Measurements from ENCODE around the gene HEMGN.
"Not testable (repeated sequence)": the region's sequence is repeated elsewhere in the genome, so short reads cannot be mapped to it uniquely, and the experiment has no call there.

The HEMGN gene

DNA sequence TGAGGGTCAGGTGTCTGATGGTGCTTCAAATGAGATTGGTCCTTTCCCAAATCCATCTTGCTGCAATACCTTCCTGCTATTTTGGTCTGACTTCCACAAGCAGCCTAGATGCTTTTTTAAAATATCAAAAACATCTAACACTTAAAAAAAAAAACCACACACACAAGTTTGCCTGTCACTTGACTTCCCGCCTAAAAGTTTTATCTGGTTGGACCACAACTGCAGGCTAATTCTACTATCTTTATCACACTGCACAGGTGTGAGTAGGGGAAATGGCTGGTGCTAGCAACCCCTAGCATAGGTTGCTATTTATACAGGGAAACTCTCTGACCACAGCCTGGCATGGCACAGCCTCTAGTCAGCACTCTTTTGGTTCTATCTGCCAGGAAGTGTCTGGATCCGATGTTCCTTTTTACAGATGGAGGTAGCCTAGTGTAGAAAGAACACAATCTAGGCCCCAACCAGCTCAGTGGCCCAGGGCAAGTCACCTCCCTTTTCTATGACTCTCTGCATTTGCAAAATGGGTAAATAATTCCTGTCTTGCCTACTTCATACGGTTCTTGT is at the start of gene HEMGN:
Gene HEMGN (minus strand): TSS at position 92 of the 564 bp plus-strand sequence. CDS start 36 bp downstream, at position 56.
- no peak for DNase-seq

DNA sequence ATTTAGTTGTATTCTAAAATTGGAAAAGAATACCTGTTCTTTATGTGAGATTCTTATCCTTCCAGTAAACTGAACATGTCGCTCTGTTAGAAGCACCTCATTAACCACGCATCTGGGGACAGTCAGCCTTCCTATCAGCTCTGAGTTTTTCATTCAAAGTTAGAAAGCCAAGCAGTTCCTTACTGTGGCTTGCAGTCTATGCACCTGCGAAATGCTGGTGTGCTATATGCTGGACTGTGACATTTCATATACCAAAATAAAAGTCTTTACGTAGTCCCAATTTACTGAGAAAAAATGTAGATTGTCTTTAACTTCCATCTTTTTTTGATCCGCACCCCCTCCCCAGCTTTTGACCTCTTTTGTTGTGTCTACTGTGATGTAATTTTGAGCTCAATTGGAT is 49.5 kb upstream of the HEMGN start:
- no peak for DNase-seq

GRCh38 chr9:97985058-97985861 is 47.3 kb upstream of the HEMGN start:
- DNase-seq, result peak; percentile 53

- peak; percentile 80 for DNase-seq
These were observed 46.5 kb upstream of the HEMGN start for GRCh38 chr9:97984188-97985057.

DNA sequence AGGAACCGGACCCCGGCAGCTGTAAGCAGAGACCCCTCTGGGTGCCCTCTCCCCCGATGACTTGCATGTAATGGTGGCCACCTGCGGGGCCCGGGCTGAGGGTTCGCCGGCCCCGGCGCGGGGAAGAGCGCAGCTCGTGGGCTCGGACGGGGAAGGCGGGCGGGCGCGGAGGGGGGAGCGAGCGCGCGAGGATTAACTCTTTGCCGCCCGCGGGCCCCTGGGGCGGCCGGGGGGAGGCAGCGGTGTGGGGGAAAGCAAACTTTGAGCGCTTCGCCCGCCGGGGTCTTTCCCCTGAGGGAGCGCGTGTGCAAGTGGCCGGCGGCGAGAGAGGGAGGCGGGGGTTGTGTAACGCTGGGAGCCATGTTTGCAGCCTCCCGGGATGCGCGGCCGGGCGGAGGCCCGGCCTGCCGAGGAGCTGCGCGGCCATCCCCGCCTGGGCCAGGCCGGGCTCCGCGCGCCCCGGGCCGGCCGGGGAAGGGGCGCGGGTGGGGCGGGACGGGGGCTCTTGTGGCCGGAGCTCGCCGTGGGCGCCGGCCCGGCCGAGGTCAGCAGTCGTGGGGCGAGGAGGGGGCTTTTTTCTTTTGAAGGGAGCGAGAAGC is 45.7 kb upstream of the HEMGN start:
- peak; percentile 55 for DNase-seq

DNA sequence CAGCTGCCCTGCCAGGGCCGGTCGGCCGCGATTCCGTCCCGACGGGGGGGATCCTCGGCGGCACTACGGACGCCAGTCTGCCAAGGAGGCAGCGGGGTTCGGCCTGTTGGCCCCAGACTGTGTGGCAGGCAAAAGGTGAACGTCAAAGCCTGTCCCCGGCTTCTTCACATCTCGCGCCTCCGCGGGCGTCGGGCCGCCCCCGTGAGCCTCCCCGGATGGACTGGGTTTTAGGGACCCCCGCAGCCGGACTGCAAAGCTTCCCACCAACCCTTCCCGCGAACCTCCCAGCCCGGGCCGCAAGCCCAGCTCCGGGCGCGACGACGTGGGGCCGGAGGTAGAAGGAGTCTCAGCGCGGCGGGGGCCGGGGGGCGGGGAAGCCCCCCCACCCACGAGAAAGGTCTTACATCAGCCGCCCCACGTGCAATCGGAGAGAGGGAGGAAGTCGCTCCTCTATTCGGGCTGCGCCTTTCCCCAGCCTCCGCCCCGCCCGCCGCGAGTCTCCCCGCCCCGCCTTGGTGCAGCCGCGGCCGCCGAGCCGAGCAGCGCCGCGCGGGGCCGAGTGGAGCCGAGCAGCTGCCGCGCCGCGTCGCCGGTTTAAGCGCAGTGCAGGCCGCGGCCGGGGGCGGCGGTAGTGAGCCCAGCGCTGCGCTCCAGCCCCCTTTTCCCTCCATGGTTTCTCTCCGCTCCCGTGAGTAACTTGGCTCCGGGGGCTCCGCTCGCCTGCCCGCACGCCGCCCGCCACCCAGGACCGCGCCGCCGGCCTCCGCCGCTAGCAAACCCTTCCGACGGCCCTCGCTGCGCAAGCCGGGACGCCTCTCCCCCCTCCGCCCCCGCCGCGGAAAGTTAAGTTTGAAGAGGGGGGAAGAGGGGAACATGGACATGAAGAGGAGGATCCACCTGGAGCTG is 45.0 kb upstream of the HEMGN start, which contains the start of gene ANP32B:
Gene ANP32B (plus strand): TSS at position 659 of the 906 bp plus-strand sequence. CDS start 215 bp downstream, at position 874.
- DNase-seq, result peak; percentile 95

GRCh38 chr9:97981846-97982682 is 44.1 kb upstream of the HEMGN start:
- DNase-seq, result no peak

DNA sequence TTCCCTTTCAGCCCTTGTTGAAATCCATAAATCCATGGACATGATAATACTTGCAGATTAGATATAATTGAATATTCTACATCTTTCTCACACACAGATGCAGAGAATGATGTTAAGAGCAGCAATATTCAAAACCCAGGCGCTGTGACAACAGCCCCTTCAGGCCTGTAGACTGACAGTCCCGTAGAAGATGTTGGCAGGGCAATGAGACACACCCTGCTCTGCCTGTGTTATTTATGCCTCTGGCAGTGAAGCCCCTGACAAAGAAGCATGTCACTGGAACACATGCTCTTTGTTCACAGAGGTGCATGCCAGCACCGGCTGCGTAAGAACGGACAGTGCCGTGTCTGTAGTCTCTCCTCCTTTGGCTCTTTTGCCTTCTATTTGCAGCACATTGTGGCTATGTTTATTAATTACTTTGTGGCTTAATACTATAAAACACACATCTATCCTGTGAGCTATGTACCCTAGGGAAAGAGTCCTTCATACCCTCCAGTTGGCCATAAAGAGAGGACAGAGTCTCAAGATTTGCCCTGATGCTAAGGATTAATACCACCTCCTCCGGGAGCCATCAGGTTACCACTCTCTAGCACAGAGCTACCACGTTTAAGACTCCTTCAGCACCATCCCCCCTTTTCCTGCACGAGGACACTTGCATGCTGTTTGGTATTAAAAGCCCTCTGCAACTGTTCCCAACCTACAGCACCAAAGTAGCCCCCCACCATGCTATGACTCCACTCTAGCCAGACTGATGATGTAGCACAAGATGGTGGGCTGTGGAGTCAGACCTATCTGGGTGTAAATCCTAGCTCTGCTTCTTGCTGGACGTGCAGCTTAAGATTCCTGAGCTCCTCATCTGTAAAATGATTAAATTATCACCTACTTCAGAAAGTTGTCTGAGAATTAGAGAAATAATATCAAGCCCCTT is 43.2 kb upstream of the HEMGN start:
- no peak for DNase-seq

DNA sequence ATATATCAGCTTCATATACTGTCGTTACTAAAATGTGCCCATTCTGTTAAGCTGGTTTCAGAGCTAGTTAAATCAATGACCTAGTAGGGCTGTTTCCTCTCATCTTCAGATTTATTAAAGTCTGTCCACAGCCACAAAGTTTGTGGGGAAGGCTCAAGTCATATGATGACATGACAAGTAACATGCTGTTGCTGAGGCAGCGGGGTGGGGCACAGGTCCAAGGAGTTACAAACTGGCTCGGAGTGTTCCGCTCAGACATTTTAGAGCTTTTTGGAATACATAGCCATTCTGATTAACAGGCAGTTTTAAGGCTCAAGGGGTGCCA is 42.5 kb upstream of the HEMGN start:
- DNase-seq, result no peak

DNA sequence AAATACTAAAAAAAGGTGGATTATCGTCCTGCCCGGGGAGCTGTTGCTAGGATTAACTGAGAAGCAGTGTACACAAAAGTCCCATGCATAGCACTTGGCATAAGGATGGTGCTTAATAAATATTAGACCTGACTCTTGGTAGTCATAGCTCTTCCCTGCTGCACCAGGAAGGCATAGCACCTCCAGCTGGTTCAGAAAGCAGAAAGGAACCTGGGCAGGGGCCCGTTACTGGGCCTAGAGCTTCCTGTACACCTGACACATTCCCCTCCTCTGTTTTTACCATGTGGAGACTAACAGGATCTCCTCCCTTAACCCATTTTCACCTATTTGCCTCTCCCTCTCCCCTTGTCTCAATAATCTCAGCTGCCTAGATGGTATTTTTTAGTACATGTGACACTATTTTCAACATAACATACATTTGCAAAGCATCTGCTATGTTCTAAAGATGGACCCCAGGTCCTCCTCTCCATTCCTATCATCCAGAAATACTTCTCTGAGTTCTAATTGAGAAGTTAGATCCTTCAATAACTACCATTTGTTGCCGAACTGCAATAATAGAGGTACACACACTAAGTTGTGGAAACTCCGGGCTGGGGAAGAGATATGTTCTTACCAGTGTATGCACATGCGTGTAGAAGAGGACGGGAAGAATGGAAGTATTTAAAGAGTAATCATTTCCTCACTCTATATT is 42.0 kb upstream of the HEMGN start:
- no peak for DNase-seq

DNA sequence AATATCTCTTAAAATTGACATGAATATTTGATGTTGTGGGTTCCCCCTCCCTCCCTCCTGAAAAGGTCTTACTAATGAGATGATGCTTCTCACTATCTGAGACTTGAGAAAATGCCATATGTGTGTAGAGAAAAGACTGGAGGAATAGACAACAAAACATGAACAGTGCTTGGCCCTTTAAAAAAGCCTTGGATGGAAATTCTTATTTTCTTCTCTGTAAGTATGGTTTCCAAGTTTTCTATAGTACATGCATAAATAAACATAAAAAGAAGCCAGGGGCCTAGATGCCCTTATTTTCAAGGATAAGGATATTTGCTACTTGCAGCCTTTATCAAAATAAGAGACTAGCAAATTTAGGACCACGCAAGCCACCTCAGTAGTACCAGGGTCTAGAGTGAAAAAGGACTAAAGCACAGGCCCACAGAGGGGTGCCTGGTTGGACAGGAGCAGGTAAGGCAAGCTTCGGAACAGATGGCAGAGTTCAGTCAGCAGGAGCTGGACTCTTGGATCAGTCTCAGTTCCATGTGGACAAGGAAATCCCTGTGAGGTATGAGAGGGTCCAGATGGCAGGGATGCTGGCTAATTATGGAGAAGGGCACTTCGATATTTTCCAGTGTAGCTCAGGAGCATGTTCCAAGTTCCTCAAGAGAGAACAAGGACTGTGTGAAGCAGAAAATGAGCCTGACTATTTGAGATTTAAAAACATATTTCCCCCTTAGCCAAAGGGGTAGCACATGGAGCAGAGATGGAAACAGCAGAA is 40.6 kb upstream of the HEMGN start:
- DNase-seq, result no peak

- not testable (repeated sequence) for DNase-seq
These were observed 38.7 kb upstream of the HEMGN start for GRCh38 chr9:97976633-97977032.

- no peak for DNase-seq
These were observed 37.4 kb upstream of the HEMGN start for GRCh38 chr9:97975376-97975775.

DNA sequence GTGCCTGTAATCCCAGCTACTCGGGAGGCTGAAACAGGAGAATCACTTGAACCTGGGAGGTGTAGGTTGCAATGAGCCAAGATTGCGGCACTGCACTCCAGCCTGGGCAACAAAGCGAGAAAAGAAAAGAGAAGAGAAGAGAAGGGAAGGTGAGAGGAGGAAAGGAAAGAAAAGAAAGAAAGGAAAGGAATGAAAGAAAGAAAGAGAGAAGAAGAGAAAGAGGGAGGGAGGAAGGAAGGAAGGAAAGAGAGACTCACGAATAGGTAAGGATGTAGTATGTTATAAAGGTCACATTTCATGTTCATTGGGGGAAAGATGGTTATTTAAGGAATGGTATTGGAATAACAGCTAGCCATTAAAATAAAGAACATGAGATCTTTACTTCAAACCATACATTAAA is 34.8 kb upstream of the HEMGN start:
- no peak for DNase-seq

GRCh38 chr9:97970165-97970564 is 32.2 kb upstream of the HEMGN start:
- DNase-seq, result no peak

DNA sequence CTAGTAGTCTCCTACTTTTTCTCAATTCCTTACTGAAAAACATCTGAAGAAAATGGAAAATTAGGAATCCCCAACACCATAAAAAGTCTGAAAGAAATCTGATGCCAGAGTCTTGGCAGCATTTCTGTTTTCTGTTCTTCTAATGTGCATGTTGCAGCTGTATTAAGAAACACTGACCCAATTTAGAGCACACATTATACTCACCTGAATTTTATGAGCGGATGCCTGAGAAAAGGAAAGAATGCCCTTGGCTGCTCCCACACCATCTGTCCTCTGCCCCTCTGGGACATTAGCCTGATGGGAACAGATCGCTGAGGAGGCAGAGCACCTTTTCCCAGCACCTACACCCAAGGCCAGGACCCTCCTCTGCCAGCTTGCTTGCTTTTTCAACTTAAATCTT is 31.0 kb upstream of the HEMGN start:
- DNase-seq, result no peak

DNA sequence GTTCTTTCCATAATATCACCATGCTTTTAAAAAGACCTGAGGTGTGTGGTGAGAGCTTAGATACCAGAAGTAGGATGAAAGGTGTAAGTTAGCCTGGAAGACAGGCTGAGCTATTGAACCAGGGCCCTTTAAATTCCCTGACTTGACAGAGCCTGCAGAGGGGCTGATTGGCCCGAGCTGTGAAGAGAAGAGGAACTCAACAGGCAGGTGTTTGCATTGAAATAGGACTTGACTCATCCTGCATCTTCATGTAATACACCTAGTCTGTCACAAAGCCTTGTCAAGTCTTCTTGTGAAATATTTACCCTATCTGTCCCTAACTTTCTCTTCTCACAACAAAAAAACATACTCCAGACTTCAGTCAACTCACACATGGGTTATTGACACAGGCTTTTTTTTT is 28.5 kb upstream of the HEMGN start:
- no peak for DNase-seq

DNA sequence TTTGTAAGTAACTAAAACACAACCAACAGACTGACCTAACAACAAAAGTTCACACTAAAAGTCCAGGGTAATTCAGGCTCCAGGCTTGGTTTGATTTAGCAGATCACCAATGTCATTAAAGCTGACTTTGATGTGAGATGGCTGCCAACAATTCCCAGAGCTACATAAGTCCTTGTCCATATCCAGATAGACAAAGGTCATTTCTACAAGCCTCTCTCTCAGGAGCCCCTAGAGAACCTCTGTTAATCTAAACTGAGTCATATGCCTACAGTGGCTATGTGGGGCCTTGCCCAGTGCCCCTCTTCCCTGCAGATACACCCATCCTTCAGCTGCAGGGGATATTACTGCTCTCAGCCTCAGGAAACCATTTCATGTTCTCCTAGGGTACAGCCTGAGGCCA is 26.9 kb upstream of the HEMGN start:
- DNase-seq, result no peak

DNA sequence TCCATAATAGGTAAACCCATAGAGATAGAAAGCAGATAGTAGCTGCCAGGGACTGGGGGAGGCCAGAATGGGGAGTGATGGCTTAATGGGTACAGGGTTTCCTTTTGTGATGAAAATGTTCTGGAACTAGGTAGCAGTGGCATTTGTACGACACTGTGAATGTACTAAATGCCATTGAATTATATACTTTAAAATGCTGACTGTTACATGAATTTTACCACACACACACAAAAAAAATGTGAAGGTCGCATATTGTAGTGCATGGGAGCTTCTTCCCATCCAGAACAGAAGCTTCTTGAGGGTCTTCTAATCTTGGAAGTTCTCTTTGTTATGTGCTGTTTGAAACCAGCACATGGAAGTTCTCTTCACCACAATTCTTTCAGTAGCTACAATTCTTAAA is 25.3 kb upstream of the HEMGN start:
- DNase-seq, result no peak
